GM18870 (cell line): ENCODE data around the gene PARVG.
"Not testable (repeated sequence)": the region's sequence is repeated elsewhere in the genome, so short reads cannot be mapped to it uniquely, and the experiment has no call there.

Experiments
- ATAC-seq: cut with Tn5 transposase; IDR thresholded peaks from one replicate; pipeline ENCODE4 v1.9.1; 2021; ENCODE audit warnings: moderate library complexity; ENCODE audit not compliant: unreplicated experiment

The PARVG gene

DNA sequence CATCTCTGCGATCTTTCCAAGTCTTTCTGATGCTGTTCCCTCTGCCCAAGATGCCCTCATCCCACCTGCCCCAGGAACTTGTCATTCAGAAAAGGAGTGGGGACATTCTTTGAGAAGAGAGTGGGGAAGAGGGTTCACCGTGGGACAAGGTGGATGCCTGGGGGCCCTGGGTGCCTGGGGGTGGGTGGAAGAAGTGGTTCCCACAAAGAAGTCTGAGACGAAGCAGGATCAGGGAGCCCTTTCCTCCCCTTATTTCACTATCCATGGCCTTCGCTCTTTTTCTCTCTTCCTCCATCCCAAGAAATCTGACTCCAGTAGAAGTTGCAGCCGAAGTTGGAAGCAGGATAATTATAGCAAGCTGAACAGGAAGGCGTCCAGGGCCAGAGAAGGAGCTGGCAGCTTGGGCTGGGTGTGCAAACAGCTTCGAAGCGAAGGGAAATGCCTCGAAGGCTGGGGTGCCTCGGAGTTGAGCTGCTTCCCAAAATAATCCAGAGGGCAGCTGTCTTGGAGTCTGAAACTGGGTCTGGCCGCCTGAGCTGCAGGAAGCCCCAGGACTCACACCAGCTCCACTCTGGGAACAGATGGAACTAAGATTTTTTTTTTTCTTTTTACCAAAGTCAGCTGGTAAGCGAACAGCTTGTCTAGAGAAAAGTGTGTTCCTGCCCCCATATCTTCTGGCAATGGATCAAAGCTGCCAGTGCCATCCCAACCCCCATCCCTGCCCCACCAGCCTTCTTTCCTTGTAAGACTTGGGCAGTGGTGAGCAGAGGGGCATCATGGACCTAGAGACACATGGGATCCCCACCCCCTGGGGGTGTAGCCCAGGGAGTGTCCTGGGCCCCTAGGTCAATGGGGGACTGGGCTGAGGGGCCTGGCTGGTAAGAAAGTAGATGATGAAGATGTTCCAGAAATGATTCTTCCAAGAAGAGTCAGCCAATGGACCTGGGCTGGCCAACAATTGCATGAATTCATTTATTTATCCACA, 31.5 kb downstream of the PARVG start:
- ATAC-seq: no peak

DNA sequence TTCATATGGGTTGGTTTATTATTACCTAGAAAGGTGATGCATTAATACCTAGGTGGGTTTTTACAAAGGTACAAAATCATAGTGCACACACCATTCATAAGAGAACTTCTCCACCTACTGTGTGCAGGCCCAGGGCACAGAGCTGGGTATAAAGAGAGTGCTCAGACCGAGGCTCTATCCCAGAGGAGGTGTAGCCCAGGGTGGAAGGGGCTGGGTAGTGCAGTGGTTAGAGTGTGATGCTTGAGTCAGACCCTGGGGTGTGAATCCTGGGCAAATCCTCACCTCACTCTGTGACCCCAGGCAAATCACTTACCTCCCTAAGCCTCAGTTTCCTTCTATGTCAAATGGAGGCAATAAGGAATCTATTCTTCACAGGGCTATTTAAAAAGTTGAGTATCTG, 32.2 kb downstream of the PARVG start:
- ATAC-seq: no peak

DNA sequence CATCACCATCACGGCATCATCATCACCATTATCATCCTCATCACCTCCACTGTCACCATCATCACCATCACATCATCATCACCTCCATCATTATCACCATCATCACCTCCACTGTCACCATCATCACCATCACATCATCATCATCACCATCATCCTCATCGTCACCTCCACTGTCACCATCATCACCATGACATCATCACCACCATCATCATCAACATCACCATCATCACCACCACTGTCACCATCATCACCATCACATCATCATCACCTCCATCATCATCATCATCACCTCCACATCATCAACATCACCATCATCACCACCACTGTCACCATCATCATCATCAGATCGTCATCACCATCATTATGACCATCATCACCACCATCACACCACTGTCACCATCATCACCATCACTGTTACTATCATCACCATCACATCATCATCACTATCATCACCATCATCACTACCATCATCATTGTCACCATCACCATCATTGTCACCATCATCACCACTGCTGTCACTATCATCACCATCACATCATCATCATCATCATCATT, 32.8 kb downstream of the PARVG start:
- no peak for ATAC-seq

DNA sequence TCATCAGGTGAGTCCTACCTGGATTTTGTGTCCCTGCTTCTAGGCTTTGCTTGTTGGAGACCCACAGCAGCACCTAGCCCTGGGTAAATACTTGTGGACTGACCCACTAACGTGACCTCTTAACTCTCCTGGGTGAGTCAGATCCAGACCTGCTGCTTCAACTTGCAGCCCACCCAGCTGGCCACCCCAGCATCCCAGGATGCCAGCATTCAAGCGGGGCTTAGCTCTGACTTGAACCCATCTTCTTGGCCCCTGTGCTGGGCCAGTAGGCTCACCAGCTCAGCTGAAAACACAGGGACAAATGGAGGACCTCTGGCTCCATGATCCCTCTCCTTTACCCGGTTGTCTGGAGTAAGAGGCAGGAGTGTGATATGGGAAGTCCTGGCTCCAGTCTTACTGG, 33.5 kb downstream of the PARVG start:
- ATAC-seq: no peak

DNA sequence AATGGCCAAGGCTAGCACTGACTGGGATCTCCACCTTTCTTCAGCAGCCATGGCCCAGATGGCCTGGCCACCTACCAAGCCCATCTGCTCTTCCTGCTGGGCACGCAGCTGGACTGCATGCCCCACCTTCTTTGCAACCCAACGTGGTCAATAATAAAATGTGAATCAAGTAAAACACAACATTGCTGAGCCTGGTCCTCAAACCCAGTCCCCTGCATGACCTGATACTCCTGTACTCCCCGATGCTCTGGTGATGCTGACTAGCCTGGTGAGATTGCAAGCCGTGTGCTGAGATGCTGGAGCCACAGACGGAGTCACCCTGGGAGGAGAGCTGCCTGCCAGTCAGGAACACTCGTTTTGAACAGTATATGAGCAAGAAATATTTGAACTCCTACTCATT, 34.0 kb downstream of the PARVG start:
- no peak for ATAC-seq

DNA sequence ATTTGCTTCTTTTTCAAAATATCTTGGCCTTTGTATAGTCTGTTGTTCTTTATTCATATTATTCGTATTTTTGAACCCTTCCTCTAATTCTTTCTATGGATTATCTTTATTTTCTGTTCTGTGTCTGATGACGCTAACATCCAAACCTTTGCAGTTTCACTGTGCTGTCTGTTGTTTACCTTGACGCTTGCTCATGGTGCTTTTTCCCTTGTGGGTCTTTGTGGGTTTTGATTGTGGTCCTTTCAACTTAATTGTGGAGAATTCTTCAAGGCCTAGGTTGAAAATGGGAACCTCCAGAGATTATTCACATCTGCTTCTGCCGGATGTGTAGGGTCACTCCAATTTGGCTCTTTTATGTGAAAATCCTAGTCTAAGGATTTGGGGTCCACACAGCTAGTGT, 34.6 kb downstream of the PARVG start:
- no peak for ATAC-seq

DNA sequence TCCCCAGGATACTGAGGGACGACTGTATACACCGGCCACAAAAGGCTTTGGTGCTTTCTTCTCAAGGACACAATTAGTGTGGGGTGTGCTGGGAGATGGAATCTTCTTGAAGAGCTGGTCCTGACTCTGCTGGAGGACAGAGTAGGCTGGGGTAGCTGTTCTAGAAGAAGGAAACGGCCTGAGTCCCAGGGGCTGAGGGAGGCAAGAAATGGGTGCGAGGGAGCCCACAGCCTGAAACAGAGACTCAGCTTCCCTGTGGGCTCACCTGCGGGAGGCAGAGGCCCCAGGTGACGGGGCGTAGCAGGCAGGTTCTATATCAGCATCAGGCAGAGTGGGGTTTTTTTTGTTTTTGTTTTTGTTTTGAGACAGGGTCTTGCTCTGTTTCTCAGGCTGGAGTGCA, 36.6 kb downstream of the PARVG start:
- ATAC-seq: no peak

DNA sequence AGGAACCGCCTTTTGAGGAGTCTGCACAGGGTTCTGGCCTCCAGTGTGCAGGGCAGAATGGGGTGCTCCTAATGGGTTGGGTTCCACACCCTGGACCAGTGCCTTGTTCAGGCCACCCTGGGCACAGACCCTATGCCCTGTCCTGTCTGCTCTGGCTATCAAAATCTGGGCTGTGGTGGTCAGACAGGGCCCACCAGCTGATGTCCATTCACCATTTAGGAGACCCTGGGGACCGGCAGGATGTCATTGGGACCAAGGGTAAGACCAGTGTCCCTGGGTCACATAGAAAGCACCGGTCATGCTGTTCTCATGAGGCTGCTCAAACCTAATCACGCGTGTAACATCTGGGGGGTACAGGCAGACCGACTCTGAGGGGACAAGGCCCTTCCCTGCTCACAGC, 37.3 kb downstream of the PARVG start:
- ATAC-seq: no peak

DNA sequence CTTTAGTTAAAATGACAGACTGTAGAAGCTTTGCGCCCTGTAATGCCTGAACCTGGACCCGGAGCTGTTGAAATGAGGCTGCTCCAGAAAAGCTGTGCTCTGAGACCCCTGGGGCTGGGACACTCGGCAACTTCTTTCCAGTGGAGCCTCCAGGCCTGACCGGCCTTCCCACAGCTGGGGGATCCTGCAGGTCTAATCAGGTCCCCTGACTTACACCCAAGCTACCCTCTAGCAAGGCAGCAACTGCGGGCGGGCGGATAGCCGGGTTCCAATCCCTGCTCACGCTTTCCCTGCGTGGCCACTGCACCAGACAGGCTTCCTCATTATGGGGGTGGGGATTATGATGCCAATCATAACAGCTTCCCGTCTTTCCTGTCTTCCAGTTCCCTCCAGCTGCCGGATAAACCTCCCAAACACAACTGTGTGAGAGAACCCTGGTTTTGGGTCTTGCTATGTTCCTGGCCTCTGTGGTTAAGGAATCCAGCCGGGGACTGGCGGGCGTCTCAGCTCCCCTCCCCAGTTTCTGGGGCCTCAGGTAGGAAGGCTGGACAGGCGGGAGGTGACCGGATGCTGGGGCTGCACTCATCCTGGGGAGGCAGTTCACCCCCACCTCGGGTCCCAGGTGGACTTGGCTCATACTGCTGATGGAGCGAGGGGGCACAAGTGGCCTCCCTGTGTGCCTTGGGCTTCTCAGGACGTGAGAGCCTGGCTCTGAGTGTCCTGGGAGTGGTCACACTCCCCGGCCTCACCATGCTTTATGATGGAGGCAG, 38.6 kb downstream of the PARVG start:
- no peak for ATAC-seq

DNA sequence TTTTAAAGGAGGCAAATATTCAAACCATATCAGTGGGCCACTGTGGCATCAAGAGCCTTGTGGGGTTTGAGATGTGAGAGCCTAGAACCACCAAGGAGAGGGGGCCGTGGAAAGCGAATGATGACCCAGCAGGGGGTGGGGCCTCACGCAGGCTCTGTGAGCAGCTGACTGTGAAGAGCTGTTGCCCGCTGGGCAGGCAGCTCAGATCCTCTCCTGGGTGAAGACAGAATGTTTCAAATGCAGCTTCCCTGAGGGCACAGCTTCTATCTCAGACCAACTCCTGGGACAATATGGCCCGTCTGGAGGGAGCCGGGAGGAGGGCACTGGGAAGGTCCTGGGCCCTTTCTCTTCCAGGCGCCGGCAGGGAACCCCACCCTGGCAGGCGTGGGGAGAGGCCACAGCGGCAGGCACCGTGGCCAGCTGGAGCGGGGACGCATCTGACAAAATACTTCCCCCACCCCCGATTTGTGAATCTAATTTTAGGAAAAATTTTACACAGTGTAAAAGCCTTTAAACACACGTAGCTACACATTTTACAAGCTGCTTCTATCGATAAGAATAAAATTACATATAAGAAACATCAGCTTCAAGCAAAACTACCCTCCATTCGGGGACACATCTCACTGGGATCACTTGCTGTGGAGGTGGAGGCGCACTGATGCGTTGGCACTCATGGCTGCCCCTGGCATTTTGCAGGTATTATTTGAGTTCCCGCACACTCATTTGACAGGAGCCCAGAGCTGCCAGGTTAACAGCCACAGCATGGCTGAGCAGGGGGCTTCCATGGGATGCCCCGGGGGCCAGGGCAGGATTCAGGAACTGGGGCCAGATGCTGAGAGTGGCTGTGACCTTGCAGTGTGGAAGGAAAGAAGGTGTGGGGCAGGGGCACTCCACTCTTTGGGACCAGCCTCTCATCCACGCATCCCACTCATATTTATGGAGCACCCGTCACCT, 40.3 kb downstream of the PARVG start:
- no peak for ATAC-seq

DNA sequence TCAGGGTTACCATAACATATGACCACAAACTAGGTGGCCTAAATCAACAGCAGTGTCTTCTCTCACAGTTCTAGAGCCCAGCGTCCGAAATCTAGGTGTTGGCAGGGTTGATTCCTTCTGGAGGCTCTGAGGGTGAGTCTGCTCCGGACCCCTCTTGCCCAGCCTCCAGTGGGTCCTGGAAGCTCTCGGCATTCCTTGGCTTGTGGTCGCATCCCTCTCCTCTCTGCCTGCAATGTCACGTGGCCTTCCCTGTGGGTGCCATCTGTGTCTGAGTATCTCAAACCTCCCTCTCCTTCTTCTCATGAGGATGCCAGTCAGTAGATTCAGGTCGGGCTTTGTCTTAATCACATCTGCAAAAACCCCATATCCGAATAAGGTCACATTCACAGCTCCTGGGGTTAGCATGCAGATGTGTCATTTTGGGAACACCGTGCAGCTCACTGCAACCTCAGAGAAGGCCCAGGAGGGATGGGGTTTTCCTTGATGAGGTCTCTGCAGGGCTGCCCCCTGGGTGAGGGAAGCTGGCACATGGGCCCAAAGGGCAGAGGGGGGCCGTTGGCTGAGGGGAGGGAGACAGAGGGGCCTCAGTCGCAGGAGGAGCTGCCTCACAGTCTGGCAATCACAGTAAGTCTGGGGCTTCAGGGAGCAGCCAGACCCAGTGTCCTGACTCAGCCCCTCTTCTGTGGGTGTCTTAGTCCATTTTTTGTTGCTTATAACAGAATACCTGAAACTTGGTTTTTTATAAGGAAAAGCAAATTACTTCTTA, 41.2 kb downstream of the PARVG start:
- no peak for ATAC-seq

DNA sequence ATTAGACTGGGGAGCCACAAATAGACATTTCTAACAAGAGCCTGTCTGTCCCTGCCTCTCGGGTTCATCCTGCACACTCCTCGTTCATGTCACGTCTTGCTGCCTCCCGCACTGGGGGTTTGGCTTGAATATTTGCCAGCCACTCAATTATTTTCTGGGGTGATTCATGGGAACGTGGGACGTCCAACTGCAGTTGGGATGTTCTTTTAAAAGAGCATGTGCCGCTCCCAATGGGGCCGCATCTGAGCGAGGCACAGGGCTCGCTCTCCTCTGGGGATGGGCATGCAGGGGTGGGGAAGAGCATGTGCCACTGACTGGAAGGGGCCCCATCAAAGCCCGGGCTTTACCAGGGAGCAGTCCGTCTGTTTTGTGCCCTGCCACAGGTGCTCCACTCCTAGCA, 43.4 kb downstream of the PARVG start:
- ATAC-seq: no peak

DNA sequence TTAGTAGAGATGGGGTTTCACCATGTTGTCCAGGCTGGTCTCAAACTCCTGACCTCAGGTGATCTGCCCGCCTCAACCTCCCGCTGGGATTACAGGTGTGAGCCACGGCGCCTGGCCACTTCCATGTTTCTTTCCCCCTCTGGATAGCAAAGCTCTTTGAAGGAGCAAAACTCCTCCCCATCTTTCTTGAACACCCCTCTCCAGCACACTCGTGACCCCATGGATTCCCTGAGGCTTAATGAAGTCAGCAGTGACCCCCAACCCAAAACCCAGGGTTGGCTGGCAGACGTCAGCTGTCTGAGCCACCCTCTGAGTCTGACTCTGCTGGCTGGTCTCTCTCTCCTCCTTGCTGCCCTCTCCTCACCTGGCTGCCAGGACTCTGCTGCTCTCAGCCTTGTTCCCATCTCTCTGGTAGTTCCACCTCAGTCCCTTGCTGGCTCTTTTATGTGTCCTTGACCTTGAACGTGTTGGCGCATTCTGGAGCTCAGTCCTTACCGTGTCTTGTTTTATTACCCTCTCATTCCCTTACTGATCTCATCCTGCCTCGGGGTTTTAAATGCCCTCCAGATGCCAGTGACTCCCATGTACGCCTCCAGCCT, 44.5 kb downstream of the PARVG start:
- ATAC-seq: no peak

DNA sequence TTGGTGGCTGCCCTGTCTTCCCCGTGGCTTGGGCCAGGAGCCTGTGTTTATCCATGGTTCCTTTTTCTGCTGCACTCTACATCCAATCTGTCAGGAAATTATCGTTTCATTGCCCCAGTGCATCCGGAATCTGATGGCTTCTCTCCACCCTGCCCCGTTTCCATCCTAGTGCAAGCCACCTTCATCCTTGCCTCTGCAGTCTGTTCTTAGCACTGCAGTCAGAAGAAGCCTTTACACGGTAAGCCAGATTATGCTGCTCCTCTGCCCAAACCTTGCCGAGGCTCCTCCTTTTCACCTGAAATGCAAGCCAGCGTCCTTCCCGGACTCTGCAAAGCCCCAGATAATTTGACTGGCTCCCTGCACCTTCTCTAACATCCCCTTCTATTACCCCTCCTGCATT, 45.1 kb downstream of the PARVG start:
- ATAC-seq: no peak

DNA sequence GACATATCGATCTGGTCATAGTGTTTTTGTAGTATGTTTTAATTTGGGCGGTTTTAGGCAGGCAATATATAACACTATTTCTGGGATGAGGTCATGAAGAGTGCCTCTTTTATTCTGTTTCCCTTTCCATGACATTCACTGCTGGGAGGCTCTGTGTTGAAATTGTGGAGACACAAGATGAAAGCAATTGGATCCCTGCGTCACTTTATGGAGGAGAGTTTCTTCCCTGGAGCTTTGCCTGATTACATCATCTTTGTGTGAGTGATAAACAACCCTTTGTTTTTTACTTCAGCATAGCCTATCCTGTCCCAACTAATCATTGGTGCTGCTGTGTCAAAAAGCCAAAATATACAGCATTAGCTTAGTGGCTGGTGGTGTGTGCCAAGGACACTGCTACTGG, 48.6 kb downstream of the PARVG start:
- ATAC-seq: no peak

DNA sequence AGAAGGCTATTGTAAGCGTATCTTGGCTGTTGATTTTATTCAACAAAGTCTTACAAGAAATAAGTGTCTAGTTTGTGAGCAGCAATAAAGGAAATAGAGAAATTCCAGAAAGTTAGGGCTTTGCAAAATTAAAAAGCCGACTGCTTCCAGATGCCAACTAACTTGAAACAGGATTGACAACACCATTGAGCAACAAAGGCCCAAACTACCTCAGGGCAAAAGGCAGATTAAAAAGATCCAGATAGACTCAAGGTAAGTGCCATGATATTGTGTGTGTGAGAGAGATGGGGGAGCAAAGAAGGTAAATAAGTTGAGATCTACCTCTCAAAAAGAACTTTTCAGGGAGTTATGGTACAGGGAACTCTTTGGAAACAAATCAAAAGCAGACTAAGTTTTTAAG, 49.1 kb downstream of the PARVG start:
- ATAC-seq: no peak

DNA sequence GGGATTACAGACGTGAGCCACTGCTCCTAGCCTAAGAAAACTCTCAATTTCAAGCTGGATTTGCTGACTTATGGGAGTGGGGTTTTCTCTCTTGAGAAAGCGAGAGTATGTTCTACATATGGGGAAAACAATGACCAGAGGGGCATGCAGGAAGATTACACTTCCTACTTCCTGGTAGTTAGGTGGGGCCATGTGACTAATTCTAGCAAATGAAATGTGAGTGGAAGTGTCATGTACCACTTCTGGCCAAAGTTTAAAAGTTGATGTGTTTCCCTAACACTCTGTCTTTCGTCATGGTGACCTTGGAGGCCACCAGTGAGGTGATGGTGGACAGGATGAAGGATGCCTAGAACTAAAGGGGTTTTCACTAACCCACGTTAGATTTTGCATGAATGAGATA, 50.5 kb downstream of the PARVG start:
- no peak for ATAC-seq

DNA sequence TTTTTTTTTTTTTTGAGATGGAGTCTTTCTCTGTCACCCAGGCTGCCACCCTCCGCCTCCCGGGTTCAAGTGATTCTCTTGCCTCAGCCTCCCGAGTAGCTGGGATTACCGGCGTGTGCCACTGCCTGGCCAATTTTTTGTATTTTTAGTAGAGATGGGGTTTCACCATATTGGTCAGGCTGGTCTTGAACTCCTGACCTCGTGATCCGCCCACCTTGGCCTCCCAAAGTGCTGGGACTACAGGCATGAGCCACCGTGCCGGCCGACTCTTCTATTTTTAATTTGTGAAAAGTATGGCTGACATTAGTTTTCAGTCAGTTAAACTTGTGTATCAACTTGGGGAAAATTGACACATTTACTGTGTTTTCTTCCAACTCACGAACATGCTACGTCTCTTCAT, 53.6 kb downstream of the PARVG start:
- not testable (repeated sequence) for ATAC-seq

DNA sequence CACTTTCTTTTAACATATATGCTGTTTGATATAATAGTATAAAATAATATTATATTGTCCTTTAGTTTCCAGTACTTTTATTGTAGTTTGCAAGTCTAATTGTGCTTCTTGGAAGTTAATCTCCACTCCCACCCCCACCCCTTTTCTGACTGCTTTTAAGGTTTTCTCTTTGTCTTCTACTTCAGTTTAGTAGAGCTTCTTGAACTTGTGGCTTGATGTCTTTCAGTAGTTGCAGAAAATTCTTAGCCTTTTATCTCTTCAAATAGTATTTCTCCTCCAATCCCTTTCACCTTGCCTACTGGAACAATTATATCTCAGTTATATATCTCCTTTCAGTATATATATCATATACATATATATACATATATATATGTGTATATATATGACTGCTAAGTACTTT, 56.6 kb downstream of the PARVG start:
- ATAC-seq: no peak

DNA sequence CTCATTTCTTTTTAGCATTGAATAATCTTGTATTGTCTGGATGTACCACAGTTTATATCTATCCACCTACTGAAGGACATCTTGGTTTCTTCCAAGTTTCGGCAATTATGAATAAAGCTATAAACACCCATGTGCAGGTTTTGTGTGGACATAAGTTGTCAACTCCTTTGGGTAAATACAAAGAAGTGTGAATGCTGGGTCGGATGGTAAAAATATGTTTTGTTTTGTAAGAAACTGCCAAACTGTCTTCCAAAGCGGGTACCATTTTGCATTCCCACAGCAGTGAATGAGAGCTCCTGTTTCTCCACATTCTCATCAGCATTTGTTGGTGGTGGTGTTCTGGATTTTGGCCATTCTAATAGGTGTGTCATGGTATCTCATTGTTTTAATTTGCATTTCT, 60.4 kb downstream of the PARVG start:
- not testable (repeated sequence) for ATAC-seq
